ENCODE data around the gene MFGE8. TPM values are rescaled to one million over a fixed set of nuclear protein-coding genes. Genes with fewer than 3 reads are reported as not detected.

The MFGE8 gene
- total RNA-seq, 4 donors from 2014 or later: 341 to 594 (median 450) TPM

- DNase-seq (ENCODE audit: low spot score): no peak
- TF ChIP-seq, protein P1, sequence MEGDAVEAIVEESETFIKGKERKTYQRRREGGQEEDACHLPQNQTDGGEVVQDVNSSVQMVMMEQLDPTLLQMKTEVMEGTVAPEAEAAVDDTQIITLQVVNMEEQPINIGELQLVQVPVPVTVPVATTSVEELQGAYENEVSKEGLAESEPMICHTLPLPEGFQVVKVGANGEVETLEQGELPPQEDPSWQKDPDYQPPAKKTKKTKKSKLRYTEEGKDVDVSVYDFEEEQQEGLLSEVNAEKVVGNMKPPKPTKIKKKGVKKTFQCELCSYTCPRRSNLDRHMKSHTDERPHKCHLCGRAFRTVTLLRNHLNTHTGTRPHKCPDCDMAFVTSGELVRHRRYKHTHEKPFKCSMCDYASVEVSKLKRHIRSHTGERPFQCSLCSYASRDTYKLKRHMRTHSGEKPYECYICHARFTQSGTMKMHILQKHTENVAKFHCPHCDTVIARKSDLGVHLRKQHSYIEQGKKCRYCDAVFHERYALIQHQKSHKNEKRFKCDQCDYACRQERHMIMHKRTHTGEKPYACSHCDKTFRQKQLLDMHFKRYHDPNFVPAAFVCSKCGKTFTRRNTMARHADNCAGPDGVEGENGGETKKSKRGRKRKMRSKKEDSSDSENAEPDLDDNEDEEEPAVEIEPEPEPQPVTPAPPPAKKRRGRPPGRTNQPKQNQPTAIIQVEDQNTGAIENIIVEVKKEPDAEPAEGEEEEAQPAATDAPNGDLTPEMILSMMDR (IDR thresholded peaks at IDR 0.05): no peak
- no peak for ATAC-seq (ENCODE audit: low FRiP score)
Observed at GRCh38 chr15:88913850-88914169, 631 bp upstream of the MFGE8 start.

DNA sequence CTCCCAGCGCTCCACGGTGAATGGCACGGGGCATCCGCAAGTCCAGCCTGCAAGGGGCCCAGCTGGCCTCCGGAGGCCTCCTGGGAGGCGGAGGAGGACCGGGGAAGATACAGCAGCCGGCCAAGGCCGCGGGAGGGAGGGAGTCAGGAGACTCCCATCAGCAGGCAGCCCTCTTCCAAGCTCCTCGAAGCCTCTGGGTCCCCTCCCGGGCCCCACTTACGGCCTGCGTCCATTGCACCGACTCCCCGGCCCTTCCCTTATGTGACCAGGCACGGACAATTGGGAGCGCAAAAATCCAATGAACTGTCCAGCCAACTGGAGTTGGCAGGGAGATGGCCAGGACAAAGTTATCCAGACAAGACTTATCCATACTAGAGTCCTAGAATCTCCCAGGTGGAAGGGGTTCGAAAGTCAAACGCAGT, 668 bp downstream of the MFGE8 start:
- ATAC-seq (ENCODE audit: low FRiP score) (peak; percentile 10), DNase-seq (ENCODE audit: low spot score) (no peak)
- TF ChIP-seq, protein P1 (IDR thresholded peaks at IDR 0.05): no peak

- no peak for DNase-seq (ENCODE audit: low spot score)
- TF ChIP-seq, protein P1 (IDR thresholded peaks at IDR 0.05): no peak
- ATAC-seq (ENCODE audit: low FRiP score): no peak
Observed at GRCh38 chr15:88911766-88912118, 1.4 kb downstream of the MFGE8 start.

DNA sequence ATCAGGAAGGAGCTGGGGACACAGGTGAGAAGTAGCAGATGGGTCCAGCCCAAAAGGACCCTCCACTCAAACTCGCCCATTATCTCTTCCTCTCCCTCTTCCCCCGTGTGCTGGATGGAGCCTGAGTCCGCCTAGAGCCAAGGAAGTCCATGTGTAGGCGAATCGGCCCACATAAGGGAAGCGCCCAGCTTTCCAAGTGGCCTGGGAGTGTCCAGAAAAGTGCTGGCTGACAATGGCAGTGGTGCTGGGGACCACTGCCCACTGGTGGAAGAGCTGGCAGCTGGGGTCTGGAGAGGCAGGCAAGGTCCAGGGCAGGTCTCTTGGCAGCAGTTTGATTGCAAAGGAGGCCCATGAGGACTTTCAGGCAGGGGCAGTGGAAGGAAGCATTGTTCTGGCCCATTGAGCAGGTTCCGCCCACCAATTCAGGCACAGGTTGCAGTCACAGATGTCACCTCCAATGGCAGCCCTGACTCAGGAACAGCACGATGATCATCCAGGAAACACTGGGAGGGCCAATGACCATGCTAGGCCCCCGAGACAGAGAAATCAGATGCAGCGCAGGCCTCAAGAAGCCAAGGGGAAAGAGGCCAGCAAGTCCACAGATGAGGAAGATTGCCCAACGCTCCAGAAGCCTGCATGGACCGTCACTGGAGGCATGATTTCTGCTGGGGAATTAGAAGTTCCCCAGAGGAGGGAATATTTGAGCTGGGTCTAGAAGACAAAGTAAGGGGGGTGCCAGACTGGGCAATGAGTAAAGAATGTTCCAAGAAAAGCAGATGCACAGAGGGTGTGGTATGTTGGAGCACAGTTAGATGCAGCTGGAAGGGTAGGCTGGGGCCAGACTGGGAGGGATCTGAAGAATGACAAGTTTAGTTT, 3.0 kb downstream of the MFGE8 start:
- no peak for DNase-seq (ENCODE audit: low spot score)
- TF ChIP-seq, protein P1 (IDR thresholded peaks at IDR 0.05): no peak
- ATAC-seq (ENCODE audit: low FRiP score): no peak

- ATAC-seq (ENCODE audit: low FRiP score) (no peak), DNase-seq (ENCODE audit: low spot score) (no peak)
- TF ChIP-seq, protein P1 (IDR thresholded peaks at IDR 0.05): no peak
Observed at GRCh38 chr15:88908697-88909621, 4.2 kb downstream of the MFGE8 start.

DNA sequence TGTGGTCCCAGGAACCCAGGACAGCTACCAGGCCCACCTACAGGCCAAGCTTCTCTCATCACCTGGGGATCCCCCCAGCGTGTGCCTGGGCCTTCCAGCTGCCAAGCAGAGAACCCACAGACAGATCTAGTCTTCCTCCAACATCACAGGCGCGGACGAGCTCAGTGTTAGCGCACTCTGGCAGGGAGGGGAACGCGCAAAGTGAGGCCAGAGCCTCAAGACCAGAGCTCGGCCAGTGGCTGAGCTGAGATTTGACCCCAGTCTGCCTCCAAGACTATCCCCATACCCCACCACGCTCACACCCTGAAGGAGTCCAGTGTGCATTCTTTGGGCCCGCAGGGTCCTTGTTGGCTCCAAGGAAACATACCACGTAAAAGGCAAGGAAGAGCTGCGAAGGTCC, 5.1 kb downstream of the MFGE8 start:
- ATAC-seq (ENCODE audit: low FRiP score) (no peak), DNase-seq (ENCODE audit: low spot score) (no peak)
- TF ChIP-seq, protein P1 (IDR thresholded peaks at IDR 0.05): no peak

All from omental fat pad (tissue), 4 donors.